ENCODE results near the gene MLX. TPM values are rescaled to one million over a fixed set of nuclear protein-coding genes. Genes with fewer than 3 reads are reported as not detected.
A peak's percentile ranks its signal among the peaks of the same experiment; 100 is the strongest.
"Not testable (repeated sequence)": the region's sequence is repeated elsewhere in the genome, so short reads cannot be mapped to it uniquely, and the experiment has no call there.

The MLX gene
- total and polyA plus RNA-seq, 3 donors from 2014 or later = 26.7 to 38.6 (median 27.6) TPM

DNA sequence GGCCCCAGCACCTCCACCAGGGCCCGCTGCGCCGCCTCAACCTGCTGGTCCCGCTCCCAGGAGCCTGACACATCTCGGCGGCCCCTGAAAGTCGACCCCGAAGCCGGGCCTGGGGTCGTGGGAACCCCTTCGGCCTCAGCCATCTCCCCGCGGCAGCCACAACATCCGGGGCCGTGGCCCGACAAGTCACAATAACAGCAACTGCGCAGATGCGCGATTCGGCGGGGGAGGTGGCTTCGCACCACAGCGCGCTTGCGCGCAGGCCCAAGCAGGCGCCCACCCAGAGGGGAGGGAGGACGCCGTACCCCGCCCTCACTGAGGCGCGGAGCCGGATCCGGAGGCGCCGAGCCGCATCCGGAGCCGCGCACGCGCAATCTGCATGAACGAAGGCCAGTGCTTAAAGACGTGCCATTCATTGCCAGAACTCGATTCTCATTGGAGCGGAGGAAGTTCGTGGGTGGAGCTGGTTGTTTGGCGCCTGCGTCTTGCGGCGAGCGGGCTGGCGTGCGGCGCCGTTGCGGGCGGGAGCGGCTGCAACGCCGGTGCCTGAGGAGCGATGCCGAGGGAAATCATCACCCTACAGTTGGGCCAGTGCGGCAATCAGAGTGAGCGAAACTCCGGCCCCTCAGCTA is 42.4 kb downstream of the MLX start, which contains the start of the genes RETREG3 and TUBG1:
RETREG3 (minus strand) TSS at position 193 of the 632 bp plus-strand sequence; CDS start at position 143, 50 bp downstream.
TUBG1 (plus strand) TSS at position 502 of the 632 bp plus-strand sequence; CDS start at position 557, 55 bp downstream.
- peaks cover 23% of the 10 kb centered on the region for H3K4me1 ChIP-seq
- H3K9me3 ChIP-seq = no peaks in the 10 kb centered on the region
- H3K4me3 ChIP-seq = peak within 1 kb of the TSS; percentile 98 to 99
- DNase-seq = peak; percentile 99
- WGBS, 2 donors = 0% methylated on average over 37 to 51 of the region's 66 CpGs
- intact Hi-C loops (cut with DNase I; ENCODE audit: low total_unique reads) = no loop called here
- peak; percentile 81 for TF ChIP-seq POLR2A (IDR thresholded peaks at IDR 0.05)
- TF ChIP-seq, protein P1, sequence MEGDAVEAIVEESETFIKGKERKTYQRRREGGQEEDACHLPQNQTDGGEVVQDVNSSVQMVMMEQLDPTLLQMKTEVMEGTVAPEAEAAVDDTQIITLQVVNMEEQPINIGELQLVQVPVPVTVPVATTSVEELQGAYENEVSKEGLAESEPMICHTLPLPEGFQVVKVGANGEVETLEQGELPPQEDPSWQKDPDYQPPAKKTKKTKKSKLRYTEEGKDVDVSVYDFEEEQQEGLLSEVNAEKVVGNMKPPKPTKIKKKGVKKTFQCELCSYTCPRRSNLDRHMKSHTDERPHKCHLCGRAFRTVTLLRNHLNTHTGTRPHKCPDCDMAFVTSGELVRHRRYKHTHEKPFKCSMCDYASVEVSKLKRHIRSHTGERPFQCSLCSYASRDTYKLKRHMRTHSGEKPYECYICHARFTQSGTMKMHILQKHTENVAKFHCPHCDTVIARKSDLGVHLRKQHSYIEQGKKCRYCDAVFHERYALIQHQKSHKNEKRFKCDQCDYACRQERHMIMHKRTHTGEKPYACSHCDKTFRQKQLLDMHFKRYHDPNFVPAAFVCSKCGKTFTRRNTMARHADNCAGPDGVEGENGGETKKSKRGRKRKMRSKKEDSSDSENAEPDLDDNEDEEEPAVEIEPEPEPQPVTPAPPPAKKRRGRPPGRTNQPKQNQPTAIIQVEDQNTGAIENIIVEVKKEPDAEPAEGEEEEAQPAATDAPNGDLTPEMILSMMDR (IDR thresholded peaks at IDR 0.05) = peak in 2 of 3 experiments; percentile 9 to 28
- H3K27ac ChIP-seq = peak within 1 kb of the TSS; percentile 95 to 96
- H3K36me3 ChIP-seq (ENCODE audit: low read depth, missing control alignments) = no peaks in the 10 kb centered on the region
- H3K27me3 ChIP-seq = no peaks in the 10 kb centered on the region

DNA sequence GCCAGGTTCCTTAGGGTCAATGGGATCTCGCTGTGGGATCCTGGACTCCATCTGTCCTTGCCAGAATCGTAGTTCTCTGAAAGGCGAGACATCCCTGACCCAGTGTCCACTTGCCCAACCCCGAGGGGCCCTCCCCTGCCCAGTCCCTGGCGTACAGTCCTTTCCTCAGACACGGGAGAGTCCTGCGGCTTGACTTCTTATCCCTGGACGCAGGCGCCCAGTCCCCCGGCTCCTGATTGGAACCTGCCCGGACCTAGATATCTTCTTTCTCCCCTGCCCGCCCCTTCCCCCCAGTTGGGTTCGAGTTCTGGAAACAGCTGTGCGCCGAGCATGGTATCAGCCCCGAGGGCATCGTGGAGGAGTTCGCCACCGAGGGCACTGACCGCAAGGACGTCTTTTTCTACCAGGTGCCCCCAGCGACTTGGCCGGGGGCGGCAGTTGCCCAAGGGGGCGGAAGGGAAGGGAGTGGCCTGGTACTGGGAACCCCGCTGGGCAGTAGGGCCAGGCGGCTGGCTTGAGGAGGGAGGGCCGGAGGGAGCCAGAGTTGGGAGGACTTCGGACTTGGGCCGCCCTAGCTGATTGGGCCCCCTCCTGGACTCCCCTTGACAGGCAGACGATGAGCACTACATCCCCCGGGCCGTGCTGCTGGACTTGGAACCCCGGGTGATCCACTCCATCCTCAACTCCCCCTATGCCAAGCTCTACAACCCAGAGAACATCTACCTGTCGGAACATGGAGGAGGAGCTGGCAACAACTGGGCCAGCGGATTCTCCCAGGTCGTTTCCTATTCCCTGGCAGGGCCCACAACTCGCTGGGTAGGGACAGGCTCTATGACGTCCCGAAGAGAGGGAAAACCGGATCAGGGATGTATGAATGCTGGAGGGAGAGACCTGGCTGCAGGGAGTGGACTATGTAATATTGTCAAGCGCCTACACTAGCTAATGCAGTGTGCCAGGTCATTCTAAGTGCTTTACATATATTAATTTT is 43.2 kb downstream of the MLX start:
- H3K4me1 ChIP-seq = peaks cover 23% of the 10 kb centered on the region
- H3K27ac ChIP-seq = peak overlapping the region; percentile 76 to 78
- DNase-seq; H3K27me3 ChIP-seq; intact Hi-C loops (cut with DNase I; ENCODE audit: low total_unique reads); H3K9me3 ChIP-seq; H3K36me3 ChIP-seq (ENCODE audit: low read depth, missing control alignments): not testable (repeated sequence)
- peak overlapping the region; percentile 98 to 99 for H3K4me3 ChIP-seq
- 9 to 10% methylated on average over 27 to 36 of the region's 42 CpGs for WGBS, 2 donors

DNA sequence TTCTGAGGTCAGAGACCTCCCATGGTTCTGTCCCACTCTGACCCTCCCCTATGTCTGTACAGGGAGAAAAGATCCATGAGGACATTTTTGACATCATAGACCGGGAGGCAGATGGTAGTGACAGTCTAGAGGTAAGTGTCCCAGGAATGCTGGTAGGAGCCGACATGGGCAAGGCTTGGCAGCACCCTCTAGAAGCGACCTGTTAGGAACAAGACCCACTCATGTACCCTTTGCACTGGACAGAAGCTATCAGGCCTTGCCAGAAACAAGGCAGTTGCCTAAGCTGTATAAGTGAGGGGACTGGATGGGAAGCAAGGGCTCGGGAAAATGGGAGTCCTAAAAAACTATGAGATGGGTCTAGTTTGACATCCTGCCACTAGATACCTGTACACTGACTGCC is 45.1 kb downstream of the MLX start:
- Histone ChIP-seq H3K4me1 (peaks cover 12% of the 10 kb centered on the region), H3K9me3 (no peaks in the 10 kb centered on the region), H3K27ac (no peak overlapping the region), H3K27me3 (no peaks in the 10 kb centered on the region), H3K36me3 (ENCODE audit: low read depth, missing control alignments) (no peaks in the 10 kb centered on the region), H3K4me3 (no peak overlapping the region)
- TF ChIP-seq, protein P1 (IDR thresholded peaks at IDR 0.05) = no peak
- no peak for TF ChIP-seq POLR2A (IDR thresholded peaks at IDR 0.05)
- WGBS, 2 donors = 95 to 98% methylated on average over 4 of the region's 4 CpGs
- intact Hi-C loops (cut with DNase I; ENCODE audit: low total_unique reads) = no loop called here
- no peak for DNase-seq

DNA sequence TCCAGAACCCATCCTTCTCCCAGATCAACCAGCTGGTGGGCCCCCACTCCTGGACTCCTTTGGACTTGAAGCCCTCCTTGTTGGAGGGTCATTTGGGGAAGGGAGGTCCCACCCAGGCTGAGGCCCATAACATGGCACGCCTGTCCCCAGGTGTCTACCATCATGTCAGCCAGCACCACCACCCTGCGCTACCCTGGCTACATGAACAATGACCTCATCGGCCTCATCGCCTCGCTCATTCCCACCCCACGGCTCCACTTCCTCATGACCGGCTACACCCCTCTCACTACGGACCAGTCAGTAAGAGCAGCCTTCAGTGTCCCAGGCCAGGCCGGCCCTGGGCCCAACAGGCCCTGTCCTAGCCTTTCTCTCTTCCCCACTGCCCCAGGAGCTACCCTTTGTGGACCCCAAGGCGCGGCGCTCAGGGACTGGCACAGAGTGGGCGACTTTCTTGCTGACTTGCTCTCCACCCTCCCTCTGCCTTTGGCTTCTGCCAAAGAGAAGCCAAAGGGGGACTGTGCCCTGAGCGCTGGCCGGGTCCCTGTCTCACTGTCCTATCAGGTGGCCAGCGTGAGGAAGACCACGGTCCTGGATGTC is 46.9 kb downstream of the MLX start:
- no peak for DNase-seq
- TF ChIP-seq POLR2A (IDR thresholded peaks at IDR 0.05) = no peak
- TF ChIP-seq, protein P1 (IDR thresholded peaks at IDR 0.05) = no peak
- H3K4me1 ChIP-seq = peaks cover 10% of the 10 kb centered on the region
- no peak overlapping the region for H3K4me3 ChIP-seq
- no peaks in the 10 kb centered on the region for H3K9me3 ChIP-seq
- H3K36me3 ChIP-seq (ENCODE audit: low read depth, missing control alignments) = no peaks in the 10 kb centered on the region
- 97 to 99% methylated on average over 12 to 17 of the region's 17 CpGs for WGBS, 2 donors
- no peak overlapping the region for H3K27ac ChIP-seq
- no peaks in the 10 kb centered on the region for H3K27me3 ChIP-seq
- intact Hi-C loops (cut with DNase I; ENCODE audit: low total_unique reads) = no loop called here
